ENCODE measurements around the gene GATAD2A.

DNA sequence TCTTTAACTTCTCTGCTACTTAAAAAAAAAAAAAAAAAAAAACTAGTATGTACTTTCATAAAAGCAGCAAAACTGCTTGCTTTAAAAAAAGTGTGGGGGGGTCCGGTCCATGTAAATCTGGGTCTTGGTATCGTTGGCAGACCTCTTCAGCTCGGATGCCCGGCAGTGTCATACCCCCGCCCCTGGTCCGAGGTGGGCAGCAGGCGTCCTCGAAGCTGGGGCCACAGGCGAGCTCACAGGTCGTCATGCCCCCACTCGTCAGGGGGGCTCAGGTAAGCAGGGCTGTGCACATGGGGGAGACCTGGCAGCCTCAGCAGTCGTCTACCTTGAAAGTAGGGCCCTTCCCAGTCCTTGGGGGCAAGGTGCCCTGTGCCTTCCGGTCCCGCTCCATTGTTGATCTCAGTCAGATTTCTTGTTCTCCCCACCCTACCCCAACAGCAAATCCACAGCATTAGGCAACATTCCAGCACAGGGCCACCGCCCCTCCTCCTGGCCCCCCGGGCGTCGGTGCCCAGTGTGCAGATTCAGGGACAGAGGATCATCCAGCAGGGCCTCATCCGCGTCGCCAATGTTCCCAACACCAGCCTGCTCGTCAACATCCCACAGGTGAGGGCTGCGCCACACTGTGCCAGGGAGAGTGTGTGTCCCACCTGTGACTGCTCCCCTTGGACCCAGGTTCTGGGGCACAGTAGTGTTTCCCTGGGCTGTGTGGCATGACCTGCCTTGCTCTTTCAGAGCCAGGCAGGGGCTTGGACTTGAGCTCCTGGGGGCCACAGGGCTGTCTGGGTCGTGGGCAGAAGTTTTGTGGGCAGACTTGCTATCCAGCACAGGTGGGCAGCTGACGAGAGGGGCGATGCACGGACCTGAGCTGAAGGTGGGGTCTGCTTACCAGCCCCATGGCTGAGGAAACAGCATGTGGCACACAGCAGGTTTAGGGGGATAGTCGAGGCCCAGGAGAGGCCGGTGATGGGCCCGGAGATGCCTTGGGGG is 90.4 kb downstream of the GATAD2A start:
- TF ChIP-seq EZH2 (IDR thresholded peaks at IDR 0.05; ENCODE audit: insufficient read depth, low read length) = no peak
- TF ChIP-seq, protein P1, sequence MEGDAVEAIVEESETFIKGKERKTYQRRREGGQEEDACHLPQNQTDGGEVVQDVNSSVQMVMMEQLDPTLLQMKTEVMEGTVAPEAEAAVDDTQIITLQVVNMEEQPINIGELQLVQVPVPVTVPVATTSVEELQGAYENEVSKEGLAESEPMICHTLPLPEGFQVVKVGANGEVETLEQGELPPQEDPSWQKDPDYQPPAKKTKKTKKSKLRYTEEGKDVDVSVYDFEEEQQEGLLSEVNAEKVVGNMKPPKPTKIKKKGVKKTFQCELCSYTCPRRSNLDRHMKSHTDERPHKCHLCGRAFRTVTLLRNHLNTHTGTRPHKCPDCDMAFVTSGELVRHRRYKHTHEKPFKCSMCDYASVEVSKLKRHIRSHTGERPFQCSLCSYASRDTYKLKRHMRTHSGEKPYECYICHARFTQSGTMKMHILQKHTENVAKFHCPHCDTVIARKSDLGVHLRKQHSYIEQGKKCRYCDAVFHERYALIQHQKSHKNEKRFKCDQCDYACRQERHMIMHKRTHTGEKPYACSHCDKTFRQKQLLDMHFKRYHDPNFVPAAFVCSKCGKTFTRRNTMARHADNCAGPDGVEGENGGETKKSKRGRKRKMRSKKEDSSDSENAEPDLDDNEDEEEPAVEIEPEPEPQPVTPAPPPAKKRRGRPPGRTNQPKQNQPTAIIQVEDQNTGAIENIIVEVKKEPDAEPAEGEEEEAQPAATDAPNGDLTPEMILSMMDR (IDR thresholded peaks at IDR 0.05; ENCODE audit: insufficient read depth, low read depth, low read length) = no peak

Data from astrocyte (in vitro differentiated cells and primary cell).